Islet precursor cell (in vitro differentiated cells): ENCODE data around the gene SRCIN1.

Experiments
- DNase-seq: peaks from one replicate; pipeline ENCODE4 v3.0.0-alpha.2; 2018

SRCIN1 gene

DNA sequence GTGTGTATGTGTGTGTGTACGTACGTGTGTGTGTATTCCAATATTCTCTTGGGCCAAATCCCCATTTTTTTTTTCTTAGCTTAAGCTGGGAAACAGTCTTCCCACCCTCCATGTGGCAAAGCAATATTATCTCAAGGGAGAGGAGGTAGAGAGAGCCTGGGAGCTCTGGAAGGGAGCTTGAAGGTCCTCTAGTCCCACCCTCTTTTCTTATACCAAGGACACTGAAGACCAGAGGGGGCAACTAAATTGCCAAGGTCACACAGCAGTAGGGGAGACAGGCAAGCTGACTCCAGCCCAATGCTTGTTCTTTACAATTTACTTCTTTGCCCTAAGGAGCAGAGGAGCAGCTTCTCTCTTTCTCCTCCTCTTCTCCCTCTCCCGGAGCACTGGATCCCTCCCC is 6.8 kb downstream of the SRCIN1 start:
- DNase-seq: peak; percentile 49

GRCh38 chr17:38598536-38598935 is 7.2 kb downstream of the SRCIN1 start:
- peak; percentile 99 for DNase-seq

DNA sequence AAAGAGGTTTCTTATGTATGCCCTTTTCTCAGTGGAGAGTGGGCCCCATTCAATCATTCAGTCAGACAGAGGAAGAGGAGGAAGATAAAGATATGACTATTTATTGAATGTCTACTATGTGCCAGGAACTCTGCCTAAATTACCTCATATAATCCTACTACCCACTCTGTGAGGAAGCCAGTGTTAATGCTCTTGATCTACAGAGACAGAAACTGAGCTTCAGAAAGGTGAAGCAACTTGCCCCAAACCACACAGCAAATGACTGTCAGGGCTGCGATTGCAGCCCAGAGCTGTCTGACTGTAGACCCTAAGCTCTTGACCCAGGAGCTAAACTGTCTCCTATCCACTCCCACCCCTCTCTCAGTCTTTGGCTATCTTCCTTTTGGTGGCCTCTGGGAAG is 8.4 kb downstream of the SRCIN1 start:
- DNase-seq: no peak

GRCh38 chr17:38596651-38597050 is 9.1 kb downstream of the SRCIN1 start:
- DNase-seq: no peak

GRCh38 chr17:38595892-38596291 is 9.9 kb downstream of the SRCIN1 start:
- DNase-seq: no peak

- DNase-seq: no peak
These were observed 11.6 kb downstream of the SRCIN1 start for GRCh38 chr17:38594152-38594551.

- DNase-seq: no peak
These were observed 13.3 kb downstream of the SRCIN1 start for GRCh38 chr17:38592487-38592886.

DNA sequence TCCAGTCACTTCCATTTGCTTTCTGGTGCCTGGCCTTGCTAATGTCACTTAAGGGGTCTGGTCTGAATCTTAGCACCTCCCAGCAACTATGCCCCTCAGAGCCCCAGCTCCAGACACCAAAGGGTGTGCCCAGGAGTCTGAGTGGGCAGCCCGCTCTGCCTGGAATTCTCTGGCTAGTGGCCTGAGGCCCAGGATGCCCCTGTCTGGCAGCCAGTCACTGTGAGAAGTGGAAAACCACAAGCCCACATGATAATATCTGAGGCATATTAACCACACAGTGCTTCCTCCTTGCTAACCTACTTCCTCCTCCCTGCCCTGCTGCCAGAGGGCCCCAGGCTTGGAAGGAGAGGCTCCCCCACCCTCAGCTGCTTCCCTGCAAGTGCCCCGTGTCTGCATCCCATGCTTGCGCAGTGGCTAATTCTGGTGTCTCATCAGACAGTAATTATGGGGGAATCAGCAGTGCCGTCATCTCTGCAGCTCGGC is 14.0 kb downstream of the SRCIN1 start:
- DNase-seq: peak; percentile 82

DNA sequence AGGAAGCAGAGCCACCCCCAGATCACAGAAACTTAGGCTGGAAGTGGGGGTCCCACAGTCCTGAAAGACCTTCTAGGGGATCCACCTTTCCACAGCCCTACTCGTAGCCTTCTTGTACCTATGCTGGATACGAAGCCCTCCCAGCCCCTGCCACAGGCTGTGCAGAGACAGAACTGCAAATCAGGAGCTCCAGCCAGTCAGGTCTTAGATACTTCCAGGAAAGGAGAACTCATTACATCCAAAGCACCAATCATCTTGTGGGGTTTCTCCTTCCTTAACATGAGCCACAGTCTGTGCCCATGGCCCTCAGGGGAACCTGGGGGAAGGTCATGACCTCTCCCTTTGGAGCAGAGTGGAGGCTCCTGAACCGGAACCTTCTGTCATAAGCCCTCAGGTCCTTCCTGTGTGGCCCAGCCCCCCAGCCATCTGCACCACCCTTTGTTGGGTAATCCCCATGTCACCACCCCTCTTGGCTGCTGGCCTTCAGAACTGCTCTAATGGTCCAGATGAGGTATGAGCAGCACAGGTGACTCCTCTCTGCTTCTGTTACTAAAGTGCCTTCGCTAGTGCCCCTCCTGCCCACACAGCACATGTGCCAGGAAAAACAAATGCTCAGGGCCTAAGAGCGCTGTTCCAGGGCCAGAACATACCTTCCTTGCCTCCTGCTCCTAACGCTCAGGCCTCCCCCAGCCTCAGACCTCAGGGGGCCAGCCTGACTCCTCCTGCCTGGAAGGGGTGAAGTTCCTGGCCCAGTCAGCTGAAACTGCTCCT is 14.6 kb downstream of the SRCIN1 start:
- no peak for DNase-seq

DNA sequence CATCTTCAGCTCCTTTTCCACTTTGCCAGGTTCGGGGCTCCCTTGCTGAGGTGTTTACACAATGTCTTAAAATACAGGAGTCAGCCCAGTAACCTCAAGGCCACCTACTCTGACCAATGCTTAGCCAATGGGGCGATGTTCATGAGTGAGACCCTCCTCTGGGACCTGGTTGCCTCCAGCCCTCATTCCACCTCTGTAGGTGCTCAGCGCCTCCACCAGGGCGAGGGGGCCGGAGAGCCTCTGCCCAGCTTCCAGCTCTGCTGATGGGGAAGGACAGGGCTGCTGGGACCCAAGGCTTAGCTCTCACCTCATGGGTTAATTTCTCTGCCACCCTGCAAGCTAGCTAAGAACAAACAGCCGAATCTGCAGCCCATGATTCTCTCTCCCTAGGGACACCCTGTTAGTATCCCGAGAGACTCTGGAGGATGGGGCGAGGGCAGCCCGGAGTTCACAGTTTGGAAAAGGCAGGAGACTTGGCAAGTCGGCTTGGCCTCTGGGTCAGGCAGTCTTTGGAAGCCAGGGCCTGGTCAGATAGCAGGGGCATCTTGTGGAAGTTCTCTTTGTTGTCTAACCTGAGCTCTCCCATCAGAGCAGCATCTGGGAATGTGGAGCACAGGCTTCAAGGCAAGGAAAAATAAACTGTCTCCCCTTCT is 16.2 kb downstream of the SRCIN1 start:
- DNase-seq: no peak

- no peak for DNase-seq
These were observed 17.0 kb downstream of the SRCIN1 start for GRCh38 chr17:38588788-38589174.

DNA sequence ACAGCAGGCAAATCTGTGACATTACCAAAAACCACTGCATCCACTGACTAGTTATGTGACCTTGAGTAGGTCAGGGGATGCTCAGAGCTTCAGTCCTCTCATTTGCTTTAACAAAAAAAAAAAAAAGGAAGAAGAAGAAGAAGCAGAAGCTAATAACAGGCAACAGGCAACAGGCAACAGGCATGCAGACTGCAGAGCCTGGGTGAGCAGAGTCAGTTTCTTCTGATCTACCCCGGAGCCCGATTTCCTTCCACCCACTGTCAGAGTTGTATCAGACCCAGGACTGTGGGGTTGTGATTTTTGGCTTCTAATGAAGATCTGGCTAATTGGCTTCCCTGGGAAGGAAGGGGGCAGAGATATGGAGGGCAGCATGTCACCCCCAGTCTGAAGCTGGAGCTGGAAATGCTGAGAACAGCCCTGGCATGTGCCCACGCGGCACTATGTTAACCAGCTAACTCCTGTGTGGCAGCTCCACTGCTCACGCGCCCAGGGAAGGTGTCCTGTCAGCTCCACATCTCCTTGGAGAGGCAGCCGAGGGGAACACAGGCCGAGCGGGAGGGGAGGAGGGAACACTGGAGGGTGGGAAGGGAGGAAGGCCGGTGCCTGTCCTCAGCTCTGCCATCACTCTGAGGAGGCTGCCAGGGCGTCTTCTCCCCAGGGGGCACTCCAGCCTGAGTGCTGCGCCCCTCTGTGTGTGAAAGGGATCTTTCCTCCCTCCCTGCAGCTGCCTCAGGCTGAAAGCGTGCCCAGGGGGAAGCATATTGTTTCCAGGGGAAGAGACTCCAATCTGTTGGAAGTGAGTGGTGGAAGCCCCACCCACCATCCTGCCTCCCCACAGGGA is 17.6 kb downstream of the SRCIN1 start:
- DNase-seq: no peak

- no peak for DNase-seq
These were observed 18.5 kb downstream of the SRCIN1 start for GRCh38 chr17:38587203-38587602.

- no peak for DNase-seq
These were observed 19.0 kb downstream of the SRCIN1 start for GRCh38 chr17:38586788-38587187.

- DNase-seq: no peak
These were observed 19.7 kb downstream of the SRCIN1 start for GRCh38 chr17:38585918-38586529.

DNA sequence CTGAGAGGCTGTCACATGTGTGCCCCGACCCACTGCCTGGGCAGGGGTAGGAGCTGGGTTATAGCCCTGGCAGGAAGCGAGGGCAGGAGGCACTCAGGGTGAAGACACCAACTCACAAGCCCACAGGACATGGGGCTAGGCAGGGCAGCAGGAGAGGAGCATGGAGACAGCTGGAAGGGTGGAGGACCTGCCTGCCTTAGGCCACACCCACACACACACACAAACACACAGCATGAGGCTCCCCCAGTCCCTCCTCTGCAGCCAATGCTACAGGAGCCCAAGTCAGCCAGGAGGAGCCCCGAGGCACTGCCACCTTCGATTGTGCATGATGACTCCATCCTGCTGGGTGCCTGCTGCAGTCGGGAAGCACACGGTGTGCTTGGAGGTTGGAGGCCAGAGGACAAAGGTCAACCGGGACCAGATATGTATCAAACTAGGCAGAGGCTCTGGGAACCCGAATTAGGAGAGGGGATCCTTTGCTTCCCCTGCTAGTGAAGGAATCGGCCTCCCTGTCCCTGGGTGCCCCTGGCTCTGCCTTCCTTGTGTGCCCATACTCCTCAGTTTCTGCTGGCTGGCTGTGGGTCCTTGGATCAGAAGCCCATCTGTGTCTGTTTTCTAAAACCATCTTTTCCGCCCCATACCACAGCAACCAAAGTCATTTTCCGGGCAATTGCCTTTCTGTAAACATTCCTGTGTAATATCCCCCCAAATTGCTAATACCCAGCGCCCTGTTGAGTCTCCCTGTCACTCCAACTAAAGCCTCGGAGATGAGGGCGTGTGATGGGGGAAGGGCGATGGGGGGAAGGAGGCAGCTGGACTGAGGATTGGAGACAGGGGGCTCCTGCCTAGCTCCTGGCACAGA is 20.5 kb downstream of the SRCIN1 start:
- DNase-seq: no peak

- DNase-seq: peak; percentile 87
These were observed 21.3 kb downstream of the SRCIN1 start for GRCh38 chr17:38584350-38584925.

- no peak for DNase-seq
These were observed 21.9 kb downstream of the SRCIN1 start for GRCh38 chr17:38583828-38584349.

GRCh38 chr17:38583176-38583575 is 22.6 kb downstream of the SRCIN1 start:
- DNase-seq: no peak

GRCh38 chr17:38582069-38582468 is 23.7 kb downstream of the SRCIN1 start:
- DNase-seq: no peak

DNA sequence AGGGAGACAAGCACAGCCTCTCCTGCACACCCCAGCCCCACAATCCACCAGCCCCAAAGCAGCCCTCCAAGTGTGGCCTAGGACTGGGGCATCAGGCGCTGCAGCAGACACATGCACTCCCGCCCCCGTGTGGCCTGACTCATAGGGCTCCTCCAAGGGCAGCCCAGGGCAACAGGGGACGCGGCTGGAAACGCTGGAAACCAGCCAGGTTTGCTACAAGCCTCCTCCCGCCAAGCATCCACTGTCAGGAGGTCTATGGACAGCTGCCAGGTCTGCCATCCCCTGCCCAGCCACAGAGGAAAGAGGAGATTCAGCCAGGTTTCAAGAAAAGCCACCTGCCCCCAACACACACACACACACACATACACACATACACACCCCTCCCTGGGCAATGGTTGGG is 25.8 kb downstream of the SRCIN1 start:
- peak; percentile 93 for DNase-seq
